22Rv1 (cell line): ENCODE measurements around the gene GAP43.

Source experiments
- ZFX ChIP-seq: fragments of 450-650 bp; IDR thresholded peaks from 2 replicates; pipeline ENCODE4 v1.6.1; 2017; ENCODE audit warnings: antibody characterized with exemption, borderline replicate concordance
- TF ChIP-seq, protein P1 (sequence below): fragments of 450-650 bp; IDR thresholded peaks from 2 replicates; pipeline ENCODE4 v1.5.1; 2017; ENCODE audit warnings: mild to moderate bottlenecking

DNA sequence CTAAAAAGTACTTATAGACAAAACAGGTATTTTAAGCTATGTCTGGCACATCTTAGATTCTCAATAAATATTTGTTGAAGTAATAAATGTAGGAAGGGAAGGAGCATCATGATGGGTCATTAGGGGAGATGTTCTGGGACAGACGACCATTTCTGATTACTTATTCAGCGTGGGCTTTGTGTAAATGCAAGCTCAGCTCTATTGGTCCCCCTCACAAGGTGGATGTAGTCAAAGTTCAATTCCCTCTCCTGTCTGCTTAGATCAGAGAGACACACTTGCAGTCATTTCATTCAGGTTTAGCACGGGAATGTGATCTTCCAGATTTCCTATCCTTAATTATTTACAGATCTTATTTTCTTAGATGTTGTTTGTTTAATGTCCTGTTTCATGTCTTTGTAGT, 7.5 kb downstream of the GAP43 start:
- TF ChIP-seq, protein P1, sequence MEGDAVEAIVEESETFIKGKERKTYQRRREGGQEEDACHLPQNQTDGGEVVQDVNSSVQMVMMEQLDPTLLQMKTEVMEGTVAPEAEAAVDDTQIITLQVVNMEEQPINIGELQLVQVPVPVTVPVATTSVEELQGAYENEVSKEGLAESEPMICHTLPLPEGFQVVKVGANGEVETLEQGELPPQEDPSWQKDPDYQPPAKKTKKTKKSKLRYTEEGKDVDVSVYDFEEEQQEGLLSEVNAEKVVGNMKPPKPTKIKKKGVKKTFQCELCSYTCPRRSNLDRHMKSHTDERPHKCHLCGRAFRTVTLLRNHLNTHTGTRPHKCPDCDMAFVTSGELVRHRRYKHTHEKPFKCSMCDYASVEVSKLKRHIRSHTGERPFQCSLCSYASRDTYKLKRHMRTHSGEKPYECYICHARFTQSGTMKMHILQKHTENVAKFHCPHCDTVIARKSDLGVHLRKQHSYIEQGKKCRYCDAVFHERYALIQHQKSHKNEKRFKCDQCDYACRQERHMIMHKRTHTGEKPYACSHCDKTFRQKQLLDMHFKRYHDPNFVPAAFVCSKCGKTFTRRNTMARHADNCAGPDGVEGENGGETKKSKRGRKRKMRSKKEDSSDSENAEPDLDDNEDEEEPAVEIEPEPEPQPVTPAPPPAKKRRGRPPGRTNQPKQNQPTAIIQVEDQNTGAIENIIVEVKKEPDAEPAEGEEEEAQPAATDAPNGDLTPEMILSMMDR: no peak
- no peak for TF ChIP-seq ZFX
